Kidney (tissue), 14 donors: ENCODE results near the gene SHISAL1. TPM values are rescaled to one million over a fixed set of nuclear protein-coding genes. Genes with fewer than 3 reads are reported as not detected.
A peak's percentile ranks its signal among the peaks of the same experiment; 100 is the strongest.

Experiments used
- DNase-seq, 5 donors: peaks; one replicate each; pipeline ENCODE4 v3.0.0-alpha.2; 2013 to 2020
- FAIRE-seq: peaks from 2 replicates; lab custom pipeline; 2012; peaks lifted over from hg19 to GRCh38; lab: Jason Lieb, UNC
- H3K27ac ChIP-seq, 2 donors: one replicate each; pipeline ENCODE4 v1.7.0; 2013; ENCODE audit warnings: low read depth in 2 of 2, low read length in 2 of 2, inconsistent platforms in 1 of 2
- H3K27me3 ChIP-seq: one replicate; pipeline ENCODE4 v1.7.1; 2013; ENCODE audit warnings: low read length, inconsistent platforms; ENCODE audit not compliant: control insufficient read depth, insufficient read depth
- H3K36me3 ChIP-seq, 3 donors: one replicate each; pipeline versions ENCODE4 v1.7.0 to v1.7.1; 2013; ENCODE audit warnings: low read length in 3 of 3, control low read depth in 1 of 3, inconsistent platforms in 1 of 3; ENCODE audit not compliant: insufficient read depth in 3 of 3, control insufficient read depth in 2 of 3
- H3K4me1 ChIP-seq, 3 donors: one replicate each; pipeline versions ENCODE4 v1.7.0 to v1.7.1; 2013; ENCODE audit warnings: low read length in 3 of 3, inconsistent platforms in 1 of 3, low read depth in 1 of 3; ENCODE audit not compliant: control insufficient read depth in 2 of 3, insufficient read depth in 2 of 3
- H3K4me3 ChIP-seq, 3 donors: one replicate each; pipeline versions ENCODE4 v1.7.0 to v1.8.1; 2013; ENCODE audit warnings: low read length in 3 of 3, control low read depth in 1 of 3, inconsistent platforms in 1 of 3
- H3K9ac ChIP-seq, 3 donors: one replicate each; pipeline versions ENCODE4 v1.7.0 to v1.7.1; 2013; ENCODE audit warnings: low read length in 3 of 3, control low read depth in 1 of 3, inconsistent platforms in 1 of 3
- H3K9me3 ChIP-seq, 3 donors: one replicate each; pipeline versions ENCODE4 v1.7.0 to v1.7.1; 2013; ENCODE audit warnings: low read length in 3 of 3, control low read depth in 1 of 3, inconsistent platforms in 1 of 3; ENCODE audit not compliant: control insufficient read depth in 2 of 3, insufficient read depth in 1 of 3
- intact Hi-C: fragments of 100-400 bp; cut with DNase I; formaldehyde crosslinking; loops from one replicate; pipeline ENCODE4 v1.11.1; 2022
- polyA plus RNA-seq: library from polyadenylated mRNA; stranded (reverse); fragments of 350-450 nt; fragmentation: Illumina TruSeq; extraction: RNeasy Lipid Tissue Mini Kit (QIAGEN cat#74804); gene quantifications from one replicate; pipeline ENCODE4 v1.2.3, GENCODE V29; 2014; ENCODE audit warnings: low read depth, low replicate concordance; ENCODE audit not compliant: insufficient read depth
- total RNA-seq: library from RNA; stranded (reverse); fragmentation: NEBNext Ultra II Directional; extraction: Animal tissue kit (Norgen Biotek cat#: 25700); gene quantifications from one replicate; pipeline ENCODE4 v1.2.1, GENCODE V29; 2021
- TF ChIP-seq, protein P1 (sequence below): IDR thresholded peaks from 3 replicates; pipeline ENCODE4 v1.5.1; 2012; ENCODE audit warnings: mild to moderate bottlenecking, moderate library complexity, borderline replicate concordance; ENCODE audit not compliant: insufficient read depth; ENCODE audit errors: extremely low read depth
- donor health status: control.
- donor health status: control.
- donor health status: control.
- donor health status: control.
- donor health status: control.
- donor health status: DM: yes; HTN: yes; CAD: no.
- donor health status: Normal renal cell carcinoma (clear cell type).

Gene SHISAL1
- total and polyA plus RNA-seq, 2 donors from 2014 or later, result 0.04 to 1.1 TPM

DNA sequence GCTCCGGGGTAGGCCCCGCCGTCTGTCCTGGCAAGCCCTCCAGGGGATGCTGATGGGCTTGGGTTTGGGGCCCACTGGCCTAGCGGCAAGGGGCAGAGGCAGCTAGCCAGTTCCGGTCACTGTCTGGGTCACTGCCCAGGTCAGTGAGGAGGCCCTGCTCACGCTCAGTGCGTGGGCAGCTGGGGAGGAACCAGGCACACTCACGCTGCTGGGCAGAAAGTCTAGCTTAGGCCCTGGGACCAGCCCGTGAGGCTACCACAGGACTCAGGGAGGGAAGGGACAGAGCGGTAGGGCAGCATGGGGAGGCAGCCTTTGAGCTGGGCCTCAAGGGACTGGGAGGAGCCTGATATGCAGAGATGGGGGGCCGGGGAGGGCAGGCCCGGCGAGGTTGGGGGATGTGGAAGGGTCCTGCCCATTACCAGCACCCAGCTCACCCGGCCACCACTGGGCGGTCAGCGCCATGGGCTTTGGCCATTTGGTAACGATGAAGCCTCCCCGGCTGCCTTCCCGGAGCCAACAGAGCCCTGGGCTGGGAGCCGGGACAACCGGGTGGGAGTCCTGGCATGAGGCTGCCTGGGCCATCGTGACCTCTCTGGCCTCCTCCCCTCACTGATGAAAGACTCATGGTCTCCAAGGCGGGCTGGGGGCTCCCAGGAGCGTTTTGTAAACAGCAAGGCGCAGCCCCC is 14.2 kb downstream of the SHISAL1 start:
- Histone ChIP-seq H3K27ac (no peak overlapping the region), H3K4me1 (no peaks in the 10 kb centered on the region), H3K27me3 (no peaks in the 10 kb centered on the region), H3K4me3 (no peak overlapping the region), H3K9ac (no peak overlapping the region), H3K36me3 (no peaks in the 10 kb centered on the region), H3K9me3 (no peaks in the 10 kb centered on the region)
- FAIRE-seq (no peak), DNase-seq (peak in 3 of 5 donors; percentile 37 to 66 (median 60))
- TF ChIP-seq, protein P1, sequence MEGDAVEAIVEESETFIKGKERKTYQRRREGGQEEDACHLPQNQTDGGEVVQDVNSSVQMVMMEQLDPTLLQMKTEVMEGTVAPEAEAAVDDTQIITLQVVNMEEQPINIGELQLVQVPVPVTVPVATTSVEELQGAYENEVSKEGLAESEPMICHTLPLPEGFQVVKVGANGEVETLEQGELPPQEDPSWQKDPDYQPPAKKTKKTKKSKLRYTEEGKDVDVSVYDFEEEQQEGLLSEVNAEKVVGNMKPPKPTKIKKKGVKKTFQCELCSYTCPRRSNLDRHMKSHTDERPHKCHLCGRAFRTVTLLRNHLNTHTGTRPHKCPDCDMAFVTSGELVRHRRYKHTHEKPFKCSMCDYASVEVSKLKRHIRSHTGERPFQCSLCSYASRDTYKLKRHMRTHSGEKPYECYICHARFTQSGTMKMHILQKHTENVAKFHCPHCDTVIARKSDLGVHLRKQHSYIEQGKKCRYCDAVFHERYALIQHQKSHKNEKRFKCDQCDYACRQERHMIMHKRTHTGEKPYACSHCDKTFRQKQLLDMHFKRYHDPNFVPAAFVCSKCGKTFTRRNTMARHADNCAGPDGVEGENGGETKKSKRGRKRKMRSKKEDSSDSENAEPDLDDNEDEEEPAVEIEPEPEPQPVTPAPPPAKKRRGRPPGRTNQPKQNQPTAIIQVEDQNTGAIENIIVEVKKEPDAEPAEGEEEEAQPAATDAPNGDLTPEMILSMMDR, result no peak
- intact Hi-C loops, result no loop called here

DNA sequence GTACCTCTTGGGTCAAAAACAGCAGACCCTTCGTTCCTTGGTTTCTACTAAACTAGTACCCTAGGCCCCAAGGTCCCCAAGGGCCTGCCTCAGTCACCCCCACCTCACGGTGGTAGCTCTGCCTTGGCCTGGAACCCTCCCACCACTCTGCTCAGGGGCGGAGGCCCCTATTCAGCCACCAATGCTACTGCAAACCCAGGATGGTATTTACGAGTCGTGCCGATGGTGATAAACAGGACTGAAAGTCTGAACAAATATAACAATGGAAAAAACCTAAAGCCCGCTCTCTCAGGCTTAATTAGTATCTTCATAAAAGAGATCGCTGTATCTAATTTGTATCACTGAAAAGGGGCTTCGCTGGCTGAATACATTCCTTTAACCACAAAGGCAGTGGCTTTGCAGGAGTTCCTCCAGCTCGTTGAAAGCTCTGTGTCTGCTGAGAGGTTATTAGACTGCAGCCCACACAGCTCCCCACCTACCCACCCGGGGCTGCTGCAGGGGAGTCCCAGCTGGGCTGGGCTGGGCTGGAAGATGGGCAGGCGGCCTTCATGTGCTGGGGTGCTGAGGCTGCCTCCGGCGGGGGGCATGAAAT is 15.2 kb downstream of the SHISAL1 start:
- intact Hi-C loops, result no loop called here
- FAIRE-seq, result no peak
- no peak overlapping the region for H3K4me3 ChIP-seq
- TF ChIP-seq, protein P1, result no peak
- H3K27ac ChIP-seq, result no peak overlapping the region
- H3K36me3 ChIP-seq, result no peaks in the 10 kb centered on the region
- no peaks in the 10 kb centered on the region for H3K9me3 ChIP-seq
- H3K9ac ChIP-seq, result no peak overlapping the region
- no peak for DNase-seq
- no peaks in the 10 kb centered on the region for H3K27me3 ChIP-seq
- H3K4me1 ChIP-seq, result no peaks in the 10 kb centered on the region

DNA sequence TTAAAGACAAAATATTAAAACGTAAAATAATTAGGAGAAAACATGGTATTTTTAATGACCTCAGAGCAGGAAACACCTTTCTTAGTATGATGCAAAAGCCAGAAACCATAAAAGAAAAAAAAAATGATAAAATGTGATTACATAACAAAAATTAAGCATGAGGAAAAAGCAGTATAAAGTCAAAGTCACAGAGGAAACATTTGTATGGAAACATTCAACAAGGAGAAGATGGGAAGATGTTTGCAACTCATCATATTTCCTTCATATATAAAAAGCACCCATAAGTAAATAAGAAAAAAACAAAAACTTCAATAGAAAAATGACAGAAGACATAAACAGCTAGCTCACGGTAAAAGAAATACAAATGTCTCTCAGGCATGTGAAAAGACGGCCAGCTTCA is 17.3 kb downstream of the SHISAL1 start:
- TF ChIP-seq, protein P1, result no peak
- H3K4me1 ChIP-seq, result no peaks in the 10 kb centered on the region
- no peak overlapping the region for H3K9ac ChIP-seq
- FAIRE-seq (no peak), DNase-seq (no peak)
- H3K36me3 ChIP-seq, result no peaks in the 10 kb centered on the region
- H3K4me3 ChIP-seq, result no peak overlapping the region
- no peaks in the 10 kb centered on the region for H3K9me3 ChIP-seq
- H3K27me3 ChIP-seq, result no peaks in the 10 kb centered on the region
- no peak overlapping the region for H3K27ac ChIP-seq
- intact Hi-C loops, result no loop called here

DNA sequence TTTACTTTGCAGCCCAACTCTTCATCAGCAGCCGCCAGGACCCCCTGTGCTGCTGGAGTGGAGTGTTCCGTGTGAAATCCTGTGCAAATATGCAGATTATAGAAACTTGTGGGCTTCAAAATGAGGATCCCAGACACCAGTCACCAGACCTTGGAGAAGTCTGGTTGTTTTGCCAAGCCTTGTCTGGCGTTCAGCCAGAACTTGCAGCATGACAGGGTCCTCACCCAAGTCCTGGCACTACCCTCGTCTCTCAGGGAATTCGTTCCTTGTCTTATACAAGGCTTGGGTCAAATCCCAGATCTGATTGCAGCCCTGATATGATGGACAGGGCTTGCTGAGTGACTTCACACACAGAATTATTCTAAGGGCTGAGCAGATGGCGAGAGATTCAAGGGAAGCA is 18.9 kb downstream of the SHISAL1 start:
- H3K9ac ChIP-seq, result no peak overlapping the region
- no peaks in the 10 kb centered on the region for H3K36me3 ChIP-seq
- H3K27me3 ChIP-seq, result no peaks in the 10 kb centered on the region
- no peaks in the 10 kb centered on the region for H3K9me3 ChIP-seq
- H3K27ac ChIP-seq, result no peak overlapping the region
- TF ChIP-seq, protein P1, result no peak
- DNase-seq (no peak), FAIRE-seq (no peak)
- intact Hi-C loops, result no loop called here
- no peaks in the 10 kb centered on the region for H3K4me1 ChIP-seq
- no peak overlapping the region for H3K4me3 ChIP-seq
